Activated T-helper 2 cell treated with anti-CD3 and anti-CD28 coated beads, Interferon-gamma antibody, Interleukin-2, Interleukin-4, amounts not matched to agents 10 μg/mL and 5 μg/mL and 100 μg/mL, durations not matched to agents 14 hours and 24 hours and 36 hours (primary cell): ENCODE results near the gene NR2F6. TPM values are rescaled to one million over a fixed set of nuclear protein-coding genes. Genes with fewer than 3 reads are reported as not detected.
"Not testable (repeated sequence)": the region's sequence is repeated elsewhere in the genome, so short reads cannot be mapped to it uniquely, and the experiment has no call there.

ENCODE experiments used
- DNase-seq: peaks from one replicate; pipeline ENCODE4 v3.0.0; 2021; ENCODE audit warnings: low spot score
- H3K27ac Mint-ChIP-seq: one replicate; pipeline ENCODE4 v1.8.0; 2021; ENCODE audit warnings: mixed read lengths
- H3K27me3 Mint-ChIP-seq: one replicate; pipeline ENCODE4 v1.8.0; 2021; ENCODE audit warnings: low read depth, mixed read lengths
- H3K36me3 Mint-ChIP-seq: one replicate; pipeline ENCODE4 v1.8.0; 2021; ENCODE audit warnings: low read depth, mixed read lengths
- H3K4me1 Mint-ChIP-seq: one replicate; pipeline ENCODE4 v1.8.0; 2021; ENCODE audit warnings: low read depth, mixed read lengths
- H3K4me3 Mint-ChIP-seq: one replicate; pipeline ENCODE4 v1.8.0; 2021; ENCODE audit warnings: low read depth, mild to moderate bottlenecking, moderate library complexity, mixed read lengths
- H3K9me3 Mint-ChIP-seq: one replicate; pipeline ENCODE4 v1.8.0; 2021; ENCODE audit warnings: mixed read lengths
- intact Hi-C: fragments of 100-400 bp; cut with micrococcal nuclease; formaldehyde crosslinking; loops from one replicate; pipeline ENCODE4 v1.15.1; 2023
- total RNA-seq: library from RNA; stranded (reverse); gene quantifications from 2 replicates; pipeline ENCODE4 v1.2.3, GENCODE V29; 2022

NR2F6 gene
- total RNA-seq, 1 donor from 2014 or later, result 13.2 TPM

DNA sequence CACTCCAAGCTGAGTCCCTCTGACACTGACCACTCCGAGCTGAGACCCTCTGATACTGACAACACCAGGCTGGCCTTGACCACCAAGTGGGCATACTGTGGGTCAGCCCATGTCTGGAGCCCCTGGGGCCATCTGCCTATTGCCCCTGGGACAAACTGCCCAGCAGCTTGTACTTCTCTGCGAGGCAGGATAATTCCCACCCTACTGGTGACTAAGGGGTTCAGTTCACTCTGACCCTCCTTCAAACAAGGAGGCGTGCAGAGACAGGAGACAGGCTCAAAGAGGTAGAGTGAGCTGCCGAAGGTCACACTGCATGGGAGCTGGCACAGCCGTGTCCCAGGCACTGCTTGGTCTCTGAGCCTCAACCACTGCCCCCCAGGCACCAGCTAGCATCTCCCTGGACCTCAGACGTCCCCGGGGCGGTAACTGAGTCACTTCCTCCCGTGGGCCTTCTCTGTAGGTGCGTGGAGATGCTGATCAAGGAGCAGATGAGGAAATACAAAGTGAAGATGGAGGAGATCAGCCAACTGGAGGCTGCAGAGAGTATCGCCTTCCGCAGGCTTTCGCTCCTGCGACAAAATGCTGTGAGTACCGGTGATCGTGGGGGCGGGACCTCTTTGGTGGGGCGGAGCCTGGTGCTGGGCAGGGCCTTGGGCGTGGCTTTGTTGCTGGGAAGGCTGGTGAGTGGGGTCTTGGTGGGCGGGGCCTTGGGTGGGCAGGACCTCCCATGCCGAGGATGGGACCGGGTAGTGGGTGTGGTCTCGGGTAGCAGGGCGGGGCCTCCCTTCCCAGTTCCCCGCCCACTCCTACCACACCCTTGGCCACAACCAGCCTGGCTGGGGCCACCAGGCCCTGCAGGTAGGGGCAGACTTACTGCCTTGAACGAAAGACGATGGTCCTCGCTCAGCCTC, 36.3 kb downstream of the NR2F6 start:
- H3K4me3 Mint-ChIP-seq, result no peak overlapping the region
- H3K9me3 Mint-ChIP-seq, result no peaks in the 10 kb centered on the region
- intact Hi-C loops, result no loop called here
- peak; percentile 31 for DNase-seq
- H3K4me1 Mint-ChIP-seq, result peaks cover 11% of the 10 kb centered on the region
- H3K27me3 Mint-ChIP-seq, result no peaks in the 10 kb centered on the region
- H3K27ac Mint-ChIP-seq, result peak overlapping the region; percentile 78
- H3K36me3 Mint-ChIP-seq, result peaks cover 56% of the 10 kb centered on the region

DNA sequence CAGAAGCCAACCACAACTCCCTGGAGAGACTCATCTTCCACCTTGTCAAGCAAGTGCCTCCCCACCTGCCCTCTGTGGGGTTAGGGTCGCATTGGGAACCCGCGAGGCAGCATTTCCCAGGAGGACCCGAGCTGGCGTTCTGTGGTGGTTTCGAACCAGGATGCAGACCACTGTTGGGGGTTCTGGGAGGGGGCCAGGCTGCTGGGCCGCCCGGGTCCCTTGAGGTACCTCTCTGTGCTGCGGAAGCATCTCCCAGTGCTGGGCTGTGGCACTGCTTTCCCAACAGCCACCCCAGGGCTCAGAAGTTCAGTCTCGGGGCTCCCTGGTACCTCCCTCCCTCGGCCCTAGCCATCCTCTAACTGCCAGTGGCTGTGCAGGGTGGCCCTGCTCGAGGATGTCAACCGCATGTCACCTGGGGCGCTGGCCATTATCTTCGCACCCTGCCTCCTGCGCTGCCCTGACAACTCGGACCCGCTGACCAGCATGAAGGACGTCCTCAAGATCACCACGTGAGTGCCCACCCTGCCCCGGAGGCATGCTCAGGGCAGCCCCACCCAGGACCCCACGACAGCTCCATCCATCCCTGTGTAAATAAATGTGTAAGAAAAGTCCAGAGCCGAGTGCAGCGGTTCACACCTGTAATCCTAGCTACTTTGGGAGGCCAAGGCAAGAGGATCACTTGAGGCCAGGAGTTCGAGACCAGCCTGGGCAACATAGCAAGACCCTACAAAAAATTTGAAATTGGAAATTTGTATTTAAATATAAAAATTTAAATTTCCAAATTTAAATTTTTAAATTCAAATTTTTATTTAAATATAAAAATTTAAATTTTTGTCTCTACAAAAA, 38.8 kb downstream of the NR2F6 start:
- no peaks in the 10 kb centered on the region for H3K27me3 Mint-ChIP-seq
- H3K36me3 Mint-ChIP-seq, result peaks cover 66% of the 10 kb centered on the region
- intact Hi-C loops, result no loop called here
- H3K4me3 Mint-ChIP-seq, result no peak overlapping the region
- H3K4me1 Mint-ChIP-seq, result peaks cover 11% of the 10 kb centered on the region
- no peak overlapping the region for H3K27ac Mint-ChIP-seq
- DNase-seq, result no peak
- no peaks in the 10 kb centered on the region for H3K9me3 Mint-ChIP-seq

DNA sequence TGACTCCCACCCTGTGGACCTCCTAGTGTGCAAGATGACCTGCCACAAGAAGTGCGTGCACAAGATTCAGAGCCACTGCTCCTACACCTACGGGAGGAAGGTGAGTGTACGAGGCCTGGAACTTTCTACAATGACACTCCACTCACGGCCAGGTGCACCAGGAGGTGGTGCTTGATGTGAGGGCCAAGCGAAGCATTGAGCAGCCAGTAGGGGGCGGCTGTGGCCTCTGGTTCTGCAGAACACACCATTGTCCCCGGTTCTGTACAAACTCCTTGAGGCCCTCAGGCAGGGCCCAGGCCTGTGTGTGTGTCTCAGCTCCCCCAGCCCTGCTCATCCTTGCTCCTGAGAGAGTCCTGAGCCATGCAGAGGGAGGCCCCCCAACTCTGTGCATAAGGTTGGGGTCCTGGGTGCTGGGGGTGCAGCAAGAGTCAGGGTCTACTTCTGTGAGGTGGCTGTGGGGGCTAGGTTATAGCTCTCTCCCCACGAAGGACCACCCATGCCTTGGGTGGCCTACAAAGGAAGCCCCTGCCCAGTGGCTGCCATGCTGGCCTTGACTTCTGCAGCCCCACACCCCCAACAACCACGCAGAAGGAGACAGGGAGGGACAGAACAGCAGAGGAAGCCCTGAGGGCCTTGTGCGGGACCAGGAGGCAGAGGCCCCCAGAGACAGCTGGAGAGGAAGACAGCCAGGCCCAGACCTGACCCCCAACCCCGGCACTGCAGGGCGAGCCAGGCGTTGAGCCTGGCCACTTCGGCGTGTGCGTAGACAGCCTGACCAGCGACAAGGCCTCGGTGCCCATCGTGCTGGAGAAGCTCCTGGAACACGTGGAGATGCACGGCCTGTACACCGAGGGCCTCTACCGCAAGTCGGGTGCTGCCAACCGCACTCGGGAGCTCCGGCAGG, 40.2 kb downstream of the NR2F6 start:
- Mint-ChIP-seq H3K27ac (no peak overlapping the region), H3K9me3 (no peaks in the 10 kb centered on the region), H3K36me3 (peaks cover 73% of the 10 kb centered on the region), H3K4me3 (no peak overlapping the region), H3K27me3 (no peaks in the 10 kb centered on the region), H3K4me1 (peaks cover 11% of the 10 kb centered on the region)
- intact Hi-C loops, result no loop called here
- DNase-seq, result peak; percentile 40

DNA sequence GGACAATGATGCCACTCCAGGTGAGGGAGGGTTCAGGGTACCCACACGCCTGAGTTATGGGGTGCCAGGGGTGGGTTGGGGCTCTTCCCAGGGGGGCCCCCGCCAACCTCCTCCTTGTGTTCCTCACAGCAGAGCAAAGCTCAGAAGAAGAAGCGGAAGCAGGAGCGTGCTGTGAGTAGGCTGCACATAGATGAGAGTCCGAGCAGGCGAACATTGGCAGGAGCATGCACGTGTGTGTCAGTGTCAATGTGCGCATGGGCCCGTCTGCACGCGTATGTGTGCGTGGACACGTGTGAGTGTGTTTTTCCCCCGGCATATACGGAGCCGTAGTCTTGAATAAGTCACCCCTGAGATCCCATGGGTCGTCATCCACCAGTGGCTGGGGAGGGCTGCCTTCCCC, 43.0 kb downstream of the NR2F6 start:
- peaks cover 76% of the 10 kb centered on the region for H3K36me3 Mint-ChIP-seq
- H3K4me1 Mint-ChIP-seq, result no peaks in the 10 kb centered on the region
- H3K27me3 Mint-ChIP-seq, result no peaks in the 10 kb centered on the region
- H3K9me3 Mint-ChIP-seq, result no peaks in the 10 kb centered on the region
- no peak overlapping the region for H3K4me3 Mint-ChIP-seq
- no peak overlapping the region for H3K27ac Mint-ChIP-seq
- intact Hi-C loops, result no loop called here
- DNase-seq, result no peak

DNA sequence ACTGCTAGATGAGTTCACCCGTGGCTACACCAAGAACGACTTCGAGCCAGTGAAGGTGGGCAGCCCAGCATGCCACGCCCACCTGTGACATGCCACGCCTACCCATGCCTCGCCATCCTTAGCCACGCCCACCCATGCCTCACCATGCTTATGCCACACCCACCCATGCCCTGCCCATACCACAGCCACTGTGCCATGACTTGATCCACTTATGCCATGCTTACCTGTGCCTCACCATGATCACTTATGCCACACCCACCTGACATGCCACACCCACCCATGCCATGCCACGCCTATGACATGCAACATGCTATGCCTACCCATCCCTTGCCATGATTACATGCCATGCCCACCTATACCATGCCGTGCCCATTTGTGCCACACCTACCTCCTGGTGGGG, 43.5 kb downstream of the NR2F6 start:
- no peaks in the 10 kb centered on the region for H3K4me1 Mint-ChIP-seq
- DNase-seq, result no peak
- H3K9me3 Mint-ChIP-seq, result no peaks in the 10 kb centered on the region
- H3K4me3 Mint-ChIP-seq, result no peak overlapping the region
- peaks cover 80% of the 10 kb centered on the region for H3K36me3 Mint-ChIP-seq
- no peaks in the 10 kb centered on the region for H3K27me3 Mint-ChIP-seq
- H3K27ac Mint-ChIP-seq, result no peak overlapping the region
- intact Hi-C loops, result no loop called here

DNA sequence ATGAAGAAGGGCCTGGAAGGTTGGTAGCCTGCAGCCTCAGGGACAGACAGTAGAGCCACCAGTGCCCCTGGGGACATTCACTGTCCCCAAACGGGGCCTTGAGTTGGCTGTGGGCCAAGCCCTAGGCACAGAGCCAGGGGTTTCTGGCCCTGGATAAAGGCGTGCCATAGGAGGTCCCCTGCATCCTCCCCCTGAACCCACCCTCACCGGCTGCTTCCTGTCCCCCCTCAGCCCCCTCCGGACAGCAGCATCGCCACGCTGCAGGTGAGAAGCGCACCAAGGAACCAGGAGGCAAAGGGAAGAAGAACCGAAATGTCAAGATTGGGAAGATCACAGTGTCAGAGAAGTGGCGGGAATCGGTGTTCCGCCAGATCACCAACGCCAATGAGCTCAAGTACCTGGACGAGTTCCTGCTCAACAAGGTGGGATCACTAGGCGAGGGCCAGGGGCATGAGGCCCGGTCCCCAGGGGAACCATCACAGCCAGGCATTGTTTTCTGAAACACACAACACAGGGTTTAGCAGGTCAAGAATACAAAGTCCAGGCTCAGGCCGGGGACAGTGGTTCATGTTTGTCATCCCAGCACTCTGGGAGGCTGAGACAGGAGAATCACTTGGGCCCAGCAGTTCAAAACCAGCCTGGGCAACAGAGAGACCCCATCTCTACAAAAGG, 45.2 kb downstream of the NR2F6 start:
- H3K4me1 Mint-ChIP-seq, result no peaks in the 10 kb centered on the region
- no peak for DNase-seq
- H3K36me3 Mint-ChIP-seq, result peaks cover 86% of the 10 kb centered on the region
- H3K9me3 Mint-ChIP-seq, result no peaks in the 10 kb centered on the region
- no peak overlapping the region for H3K27ac Mint-ChIP-seq
- intact Hi-C loops, result no loop called here
- H3K4me3 Mint-ChIP-seq, result no peak overlapping the region
- H3K27me3 Mint-ChIP-seq, result no peaks in the 10 kb centered on the region

DNA sequence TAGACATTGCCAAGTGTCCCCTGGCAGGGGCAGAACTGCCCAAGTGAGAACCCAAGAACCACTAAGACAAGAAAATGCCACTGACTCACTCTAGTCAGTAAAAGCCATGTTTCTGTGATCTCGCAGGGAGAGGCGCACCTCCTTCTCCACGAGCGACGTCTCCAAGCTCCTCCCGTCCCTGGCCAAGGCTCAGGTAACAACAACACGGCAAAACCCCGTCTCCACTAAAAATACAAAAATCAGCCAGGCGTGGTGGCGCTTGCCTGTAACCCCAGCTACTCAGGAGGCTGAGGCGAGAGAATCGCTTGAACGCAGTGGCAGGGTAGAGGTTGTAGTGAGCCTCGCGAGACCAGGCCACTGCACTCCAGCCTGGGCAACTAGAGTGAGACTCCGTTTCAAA, 48.1 kb downstream of the NR2F6 start:
- H3K4me3 Mint-ChIP-seq, result no peak overlapping the region
- peaks cover 78% of the 10 kb centered on the region for H3K36me3 Mint-ChIP-seq
- H3K27me3 Mint-ChIP-seq, result no peaks in the 10 kb centered on the region
- H3K9me3 Mint-ChIP-seq, result no peaks in the 10 kb centered on the region
- no peak overlapping the region for H3K27ac Mint-ChIP-seq
- intact Hi-C loops, result no loop called here
- H3K4me1 Mint-ChIP-seq, result no peaks in the 10 kb centered on the region
- no peak for DNase-seq

DNA sequence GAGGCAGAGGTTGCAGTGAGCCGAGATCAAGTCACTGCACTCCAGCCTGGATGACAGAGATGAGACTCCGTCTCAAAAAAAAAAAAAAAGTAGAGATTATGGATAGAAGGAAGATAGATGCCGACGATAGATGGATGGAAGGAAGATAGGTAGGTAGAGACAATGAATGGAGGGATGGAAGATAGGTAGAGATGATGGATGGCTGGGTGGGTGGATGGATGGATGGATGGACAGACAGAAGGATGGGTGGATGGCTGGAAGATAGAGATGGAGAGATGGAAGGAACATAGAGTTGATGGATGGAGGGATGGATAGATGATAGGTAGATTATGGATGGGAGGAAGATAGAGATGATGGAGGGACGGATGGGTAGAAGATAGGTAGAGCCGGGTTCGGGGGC, 49.1 kb downstream of the NR2F6 start:
- H3K27me3 Mint-ChIP-seq, result no peaks in the 10 kb centered on the region
- DNase-seq, result no peak
- H3K4me1 Mint-ChIP-seq, result no peaks in the 10 kb centered on the region
- H3K27ac Mint-ChIP-seq, result no peak overlapping the region
- no peak overlapping the region for H3K4me3 Mint-ChIP-seq
- peaks cover 70% of the 10 kb centered on the region for H3K36me3 Mint-ChIP-seq
- intact Hi-C loops, result no loop called here
- H3K9me3 Mint-ChIP-seq, result no peaks in the 10 kb centered on the region

DNA sequence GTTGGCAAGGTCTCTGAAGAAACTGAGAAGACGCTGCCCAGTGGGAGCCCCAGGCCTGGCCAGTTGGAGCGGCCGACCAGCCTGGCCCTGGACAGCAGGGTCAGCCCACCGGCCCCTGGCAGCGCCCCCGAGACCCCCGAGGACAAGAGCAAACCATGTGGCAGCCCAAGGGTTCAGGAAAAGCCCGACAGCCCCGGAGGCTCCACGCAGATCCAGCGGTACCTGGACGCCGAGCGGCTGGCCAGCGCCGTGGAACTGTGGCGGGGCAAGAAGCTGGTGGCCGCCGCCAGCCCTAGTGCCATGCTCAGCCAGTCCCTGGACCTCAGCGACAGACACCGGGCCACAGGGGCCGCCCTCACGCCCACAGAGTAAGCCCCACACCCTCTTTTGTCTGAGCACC, 50.6 kb downstream of the NR2F6 start:
- H3K4me3 Mint-ChIP-seq, result no peak overlapping the region
- H3K9me3 Mint-ChIP-seq, result no peaks in the 10 kb centered on the region
- no peaks in the 10 kb centered on the region for H3K27me3 Mint-ChIP-seq
- no peaks in the 10 kb centered on the region for H3K4me1 Mint-ChIP-seq
- H3K27ac Mint-ChIP-seq, result no peak overlapping the region
- peaks cover 65% of the 10 kb centered on the region for H3K36me3 Mint-ChIP-seq
- DNase-seq, result no peak
- intact Hi-C loops, result no loop called here

DNA sequence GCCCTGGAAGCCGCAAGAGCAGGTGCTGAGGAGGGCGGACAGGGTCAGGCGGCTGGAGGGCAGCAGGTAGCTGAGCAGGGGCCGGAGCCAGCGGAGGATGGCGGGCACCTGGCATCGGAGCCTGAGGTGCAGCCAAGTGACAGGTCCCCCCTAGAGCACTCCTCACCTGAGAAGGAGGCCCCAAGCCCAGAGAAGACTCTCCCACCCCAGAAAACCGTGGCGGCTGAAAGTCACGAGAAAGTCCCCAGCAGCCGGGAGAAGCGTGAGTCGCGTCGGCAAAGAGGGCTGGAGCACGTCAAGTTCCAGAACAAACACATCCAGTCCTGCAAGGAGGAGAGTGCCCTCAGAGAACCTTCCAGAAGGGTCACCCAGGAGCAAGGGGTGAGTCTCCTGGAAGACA, 51.1 kb downstream of the NR2F6 start:
- no peaks in the 10 kb centered on the region for H3K9me3 Mint-ChIP-seq
- no peaks in the 10 kb centered on the region for H3K4me1 Mint-ChIP-seq
- no peak overlapping the region for H3K4me3 Mint-ChIP-seq
- no peaks in the 10 kb centered on the region for H3K27me3 Mint-ChIP-seq
- intact Hi-C loops, result no loop called here
- no peak overlapping the region for H3K27ac Mint-ChIP-seq
- DNase-seq, result no peak
- H3K36me3 Mint-ChIP-seq, result peaks cover 65% of the 10 kb centered on the region

DNA sequence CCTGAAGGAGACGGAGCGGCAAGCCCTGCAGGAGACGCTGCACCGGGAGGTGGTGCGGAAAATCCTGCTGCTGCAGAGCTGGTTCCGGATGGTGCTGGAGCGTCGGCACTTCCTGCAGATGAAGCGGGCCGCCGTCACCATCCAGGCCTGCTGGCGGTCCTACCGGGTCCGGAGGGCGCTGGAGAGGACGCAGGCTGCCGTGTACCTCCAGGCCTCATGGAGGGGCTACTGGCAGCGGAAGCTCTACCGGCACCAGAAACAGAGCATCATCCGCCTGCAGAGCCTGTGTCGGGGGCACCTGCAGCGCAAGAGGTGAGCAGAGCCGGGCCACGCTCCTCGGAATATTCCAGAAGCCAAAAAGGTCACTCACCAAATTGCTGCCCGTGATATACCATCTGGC, 53.0 kb downstream of the NR2F6 start:
- Mint-ChIP-seq H3K9me3 (no peaks in the 10 kb centered on the region), H3K27ac (no peak overlapping the region), H3K4me1 (no peaks in the 10 kb centered on the region), H3K27me3 (no peaks in the 10 kb centered on the region), H3K4me3 (no peak overlapping the region), H3K36me3 (peaks cover 61% of the 10 kb centered on the region)
- no peak for DNase-seq
- intact Hi-C loops, result no loop called here

DNA sequence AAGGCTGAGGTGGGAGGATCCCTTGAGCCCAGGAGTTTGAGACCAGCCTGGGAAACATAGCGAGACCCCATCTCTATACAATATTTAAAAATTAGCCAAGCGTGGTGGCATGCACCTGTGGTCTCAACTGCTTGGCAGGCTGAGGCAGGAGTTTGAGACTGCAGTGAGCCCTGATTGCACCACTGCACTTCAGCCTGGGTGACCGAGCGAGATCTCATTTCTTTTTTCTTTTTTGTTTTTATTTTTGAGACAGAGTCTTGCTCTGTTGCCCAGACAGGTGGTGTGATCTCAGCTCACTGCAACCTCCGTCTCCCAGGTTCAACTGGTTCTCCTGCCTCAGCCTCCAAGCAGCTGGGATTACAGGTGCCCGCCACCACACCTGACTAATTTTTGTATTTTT, 54.0 kb downstream of the NR2F6 start:
- intact Hi-C loops, H3K27me3 Mint-ChIP-seq, H3K27ac Mint-ChIP-seq, DNase-seq, H3K4me3 Mint-ChIP-seq, H3K9me3 Mint-ChIP-seq, H3K4me1 Mint-ChIP-seq: not testable (repeated sequence)
- H3K36me3 Mint-ChIP-seq, result peaks cover 60% of the 10 kb centered on the region
